HG03571 (cell line): Measurements from ENCODE around the gene TPSB2.
"Not testable (repeated sequence)": the region's sequence is repeated elsewhere in the genome, so short reads cannot be mapped to it uniquely, and the experiment has no call there.

Source experiments
- ATAC-seq: cut with Tn5 transposase; IDR thresholded peaks from one replicate; pipeline ENCODE4 v1.9.1; 2021; ENCODE audit not compliant: unreplicated experiment

Gene TPSB2

DNA sequence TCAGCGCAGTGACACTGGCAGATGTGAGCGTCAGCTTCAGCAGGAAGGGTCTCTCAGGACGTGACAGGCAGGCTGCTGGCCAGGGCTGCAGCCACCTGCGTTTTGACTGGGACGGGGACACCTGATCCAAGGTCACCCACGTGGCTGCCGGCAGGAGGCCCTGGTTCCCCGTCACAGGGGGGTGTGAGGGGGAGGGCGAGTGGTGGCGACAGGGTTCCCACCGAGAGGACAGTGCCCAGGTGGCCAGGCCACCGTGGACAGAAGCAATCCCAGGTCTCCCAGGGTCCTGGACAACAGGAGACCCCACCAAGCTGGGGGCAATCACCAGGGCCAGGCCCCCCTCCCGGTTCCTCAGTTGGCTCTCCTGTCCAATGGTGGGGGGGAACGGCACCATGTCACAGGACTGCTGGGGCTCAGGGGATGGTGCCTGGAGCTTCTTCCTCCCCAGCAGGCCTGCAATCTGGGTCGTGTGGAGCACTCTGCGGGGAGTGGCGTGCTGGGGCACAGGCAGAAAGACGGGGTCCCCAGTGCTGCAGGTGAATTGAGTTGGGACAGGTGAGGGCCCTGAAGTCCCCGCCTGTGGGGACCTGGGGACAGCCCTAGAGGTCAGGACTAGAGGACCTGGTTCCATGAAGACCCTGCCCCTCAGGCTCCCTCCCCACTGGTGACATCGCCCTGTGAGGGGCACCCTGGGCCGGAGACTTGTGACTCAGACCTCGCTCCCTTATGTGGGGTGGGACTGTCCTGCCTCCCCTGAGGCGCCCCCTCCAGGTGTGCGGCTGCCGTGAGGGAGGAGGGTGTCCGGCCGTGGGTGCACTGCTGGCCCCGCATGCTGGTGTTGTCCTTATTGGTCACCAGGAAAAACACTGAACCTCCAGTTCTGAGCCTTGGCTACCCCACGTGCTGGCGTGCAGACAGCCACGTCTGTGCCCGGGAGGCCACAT, 14.2 kb upstream of the TPSB2 start:
- not testable (repeated sequence) for ATAC-seq

DNA sequence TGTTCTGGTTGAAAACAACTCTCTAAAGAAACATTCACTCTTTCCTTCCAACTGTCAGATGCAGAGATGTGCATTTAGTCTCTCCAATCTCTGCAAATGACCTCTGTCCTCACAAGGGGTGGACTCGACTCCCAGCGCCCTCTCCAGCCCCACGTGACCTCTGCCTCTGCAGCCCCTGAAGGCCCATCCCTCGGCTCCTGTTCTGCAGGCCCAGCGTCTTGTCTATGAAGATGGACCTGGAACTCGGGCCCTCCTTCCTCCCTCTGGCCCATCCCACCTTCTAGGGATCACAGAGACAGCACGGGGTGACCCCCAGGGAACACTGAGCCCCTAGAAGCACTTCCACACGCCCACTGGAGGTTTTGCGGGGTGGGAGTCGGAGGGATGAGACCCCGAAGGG, 13.4 kb upstream of the TPSB2 start:
- not testable (repeated sequence) for ATAC-seq

DNA sequence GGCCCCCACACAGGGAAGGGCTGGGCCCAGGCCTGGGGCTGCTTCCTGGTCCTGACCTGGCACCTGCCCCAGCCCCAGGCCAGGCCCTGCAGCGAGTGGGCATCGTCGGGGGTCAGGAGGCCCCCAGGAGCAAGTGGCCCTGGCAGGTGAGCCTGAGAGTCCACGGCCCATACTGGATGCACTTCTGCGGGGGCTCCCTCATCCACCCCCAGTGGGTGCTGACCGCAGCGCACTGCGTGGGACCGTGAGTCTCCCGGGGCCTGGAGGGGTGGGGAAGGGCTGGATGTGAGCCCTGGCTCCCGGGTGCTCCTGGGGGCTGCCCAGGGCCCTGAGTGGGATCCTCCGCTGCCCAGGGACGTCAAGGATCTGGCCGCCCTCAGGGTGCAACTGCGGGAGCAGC, 11.1 kb upstream of the TPSB2 start:
- ATAC-seq: not testable (repeated sequence)

DNA sequence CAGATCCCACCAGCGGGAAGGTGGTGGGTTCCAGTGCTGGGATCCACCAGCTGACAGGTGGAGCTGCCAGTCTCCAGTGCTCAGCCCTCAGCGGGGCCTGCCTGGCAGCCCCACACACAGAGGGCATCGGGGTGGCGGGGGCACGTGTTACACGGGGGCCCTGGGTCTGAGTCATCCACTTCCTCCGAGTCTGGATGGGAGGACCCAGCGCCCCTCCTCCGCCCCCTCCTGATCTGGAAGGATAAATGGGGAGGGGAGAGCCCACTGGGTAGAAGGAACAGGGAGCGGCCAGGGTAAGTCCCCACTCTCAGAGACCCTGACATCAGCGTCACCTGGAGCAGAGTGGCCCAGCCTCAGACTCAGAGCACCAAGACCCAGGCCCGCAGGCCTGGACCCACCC, 10.5 kb upstream of the TPSB2 start, which contains the start of gene TPSAB1:
TSS of gene TPSAB1 (plus strand) at position 270 of the 400 bp plus-strand sequence. CDS start 234 bp downstream, outside the sequence.
- ATAC-seq: not testable (repeated sequence)

DNA sequence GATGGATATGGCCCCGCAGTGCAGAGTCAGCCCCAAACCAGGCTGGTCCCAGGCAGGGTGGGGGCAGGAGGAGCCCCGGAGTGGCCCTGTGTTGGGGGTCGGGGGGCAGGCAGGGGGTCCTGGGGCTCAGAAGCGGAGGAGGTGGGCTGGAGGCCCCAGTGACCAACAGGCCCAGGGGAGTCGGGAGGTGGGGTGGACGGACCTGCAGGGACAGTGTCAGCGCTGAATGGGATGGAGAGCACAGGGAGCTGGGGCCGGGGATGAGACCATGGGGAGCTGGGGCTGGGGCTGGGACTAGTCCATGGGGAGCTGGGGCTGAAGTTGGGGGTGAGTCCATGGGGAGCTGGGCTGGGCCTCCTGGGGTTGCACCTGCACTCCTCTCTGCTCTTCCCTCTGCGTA, 9.6 kb upstream of the TPSB2 start:
- not testable (repeated sequence) for ATAC-seq

DNA sequence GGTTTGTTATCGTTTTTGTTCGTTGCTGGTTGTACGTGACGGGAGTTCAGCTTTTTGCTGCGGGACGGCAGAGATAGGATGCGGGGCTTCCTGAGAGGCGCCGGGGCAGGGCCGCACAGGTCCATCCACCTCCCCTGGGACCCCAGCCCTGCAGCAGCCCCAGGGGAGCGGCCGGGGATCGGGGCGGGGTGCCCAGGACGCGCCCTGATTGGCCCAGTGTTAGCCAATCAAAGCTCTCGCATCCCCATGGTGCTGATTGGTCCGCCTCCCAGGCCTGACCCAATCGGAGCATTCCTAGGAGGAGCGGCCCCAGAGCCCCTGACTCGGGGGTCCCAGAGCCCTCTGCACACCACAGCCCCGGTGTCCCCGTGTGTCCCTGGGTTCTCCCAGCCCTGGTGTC, 8.9 kb upstream of the TPSB2 start:
- not testable (repeated sequence) for ATAC-seq

DNA sequence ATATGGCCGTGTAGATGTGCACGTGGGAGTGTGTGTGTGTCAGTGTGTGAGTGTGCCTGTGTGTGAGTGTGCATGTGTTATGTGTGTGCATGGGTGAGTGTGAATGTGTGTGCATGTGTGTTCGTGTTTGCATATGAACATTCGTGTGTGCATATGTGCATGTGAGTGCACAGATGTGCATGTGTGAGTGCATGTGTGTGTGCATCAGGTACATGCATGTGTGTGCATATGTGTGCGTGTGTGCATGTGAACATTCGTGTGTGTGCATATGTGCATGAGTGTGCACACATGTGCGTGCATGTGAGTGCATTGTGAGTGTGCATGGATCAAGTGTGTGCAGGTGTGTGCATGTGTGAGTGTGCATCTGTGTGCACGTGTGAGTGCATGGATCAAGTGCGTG, 8.0 kb upstream of the TPSB2 start:
- ATAC-seq: no peak

DNA sequence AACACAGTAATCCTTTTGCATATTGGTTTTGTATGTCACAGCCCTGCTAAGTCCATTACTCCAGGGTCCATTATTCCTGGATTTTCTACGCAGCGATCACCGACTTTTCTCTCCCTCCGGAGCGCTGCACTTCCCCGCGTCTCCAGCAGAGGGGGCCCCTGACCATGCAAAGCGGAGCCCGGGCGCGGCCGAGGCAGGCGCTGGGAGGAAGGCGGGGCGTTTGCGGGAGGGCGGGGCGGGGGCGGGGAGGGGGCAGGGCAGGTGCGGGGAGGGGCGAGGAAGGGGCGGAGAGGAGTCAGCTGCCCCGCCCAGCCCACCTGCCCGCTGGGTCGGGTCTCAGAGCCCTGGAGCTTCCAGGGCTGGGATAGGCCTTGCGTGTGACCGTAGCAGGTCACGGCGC, 6.7 kb upstream of the TPSB2 start:
- ATAC-seq: not testable (repeated sequence)

DNA sequence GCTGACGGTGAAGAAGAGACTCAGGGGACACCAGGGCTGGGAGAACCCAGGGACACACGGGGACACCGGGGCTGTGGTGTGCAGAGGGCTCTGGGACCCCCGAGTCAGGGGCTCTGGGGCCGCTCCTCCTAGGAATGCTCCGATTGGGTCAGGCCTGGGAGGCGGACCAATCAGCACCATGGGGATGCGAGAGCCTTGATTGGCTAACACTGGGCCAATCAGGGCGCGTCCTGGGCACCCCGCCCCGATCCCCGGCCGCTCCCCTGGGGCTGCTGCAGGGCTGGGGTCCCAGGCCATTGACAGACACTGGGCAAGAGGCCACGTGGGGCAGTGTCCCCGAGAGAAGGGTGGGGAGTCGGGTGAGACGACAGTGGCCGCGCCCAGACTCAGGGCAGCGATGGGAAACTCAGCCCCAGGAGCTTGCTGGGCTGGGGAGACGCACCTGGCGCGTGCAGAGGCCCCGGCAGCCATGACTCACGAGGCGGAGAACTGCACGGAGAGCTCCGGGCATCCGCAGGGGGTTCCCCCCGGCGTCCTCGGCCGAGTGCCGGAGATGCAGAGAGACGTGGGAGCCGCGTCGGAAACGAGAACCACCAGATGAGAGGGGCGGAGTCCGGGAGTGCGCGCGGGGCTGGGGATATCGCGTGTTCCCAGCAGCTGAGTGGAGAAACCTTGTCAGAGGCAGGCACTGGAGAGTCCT, 2.2 kb upstream of the TPSB2 start:
- not testable (repeated sequence) for ATAC-seq

DNA sequence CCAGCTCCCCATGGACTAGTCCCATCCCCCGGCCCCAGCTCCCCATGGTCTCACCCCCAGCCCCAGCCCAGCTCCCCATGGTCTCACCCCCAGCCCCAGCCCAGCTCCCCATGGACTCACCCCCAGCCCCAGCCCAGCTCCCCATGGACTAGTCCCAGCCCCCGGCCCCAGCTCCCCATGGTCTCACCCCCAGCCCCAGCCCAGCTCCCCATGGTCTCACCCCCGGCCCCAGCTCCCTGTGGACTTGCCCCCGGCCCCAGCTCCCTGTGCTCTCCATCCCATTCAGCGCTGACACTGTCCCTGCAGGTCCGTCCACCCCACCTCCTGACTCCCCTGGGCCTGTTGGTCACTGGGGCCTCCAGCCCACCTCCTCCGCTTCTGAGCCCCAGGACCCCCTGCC, 1.3 kb upstream of the TPSB2 start:
- ATAC-seq: not testable (repeated sequence)

DNA sequence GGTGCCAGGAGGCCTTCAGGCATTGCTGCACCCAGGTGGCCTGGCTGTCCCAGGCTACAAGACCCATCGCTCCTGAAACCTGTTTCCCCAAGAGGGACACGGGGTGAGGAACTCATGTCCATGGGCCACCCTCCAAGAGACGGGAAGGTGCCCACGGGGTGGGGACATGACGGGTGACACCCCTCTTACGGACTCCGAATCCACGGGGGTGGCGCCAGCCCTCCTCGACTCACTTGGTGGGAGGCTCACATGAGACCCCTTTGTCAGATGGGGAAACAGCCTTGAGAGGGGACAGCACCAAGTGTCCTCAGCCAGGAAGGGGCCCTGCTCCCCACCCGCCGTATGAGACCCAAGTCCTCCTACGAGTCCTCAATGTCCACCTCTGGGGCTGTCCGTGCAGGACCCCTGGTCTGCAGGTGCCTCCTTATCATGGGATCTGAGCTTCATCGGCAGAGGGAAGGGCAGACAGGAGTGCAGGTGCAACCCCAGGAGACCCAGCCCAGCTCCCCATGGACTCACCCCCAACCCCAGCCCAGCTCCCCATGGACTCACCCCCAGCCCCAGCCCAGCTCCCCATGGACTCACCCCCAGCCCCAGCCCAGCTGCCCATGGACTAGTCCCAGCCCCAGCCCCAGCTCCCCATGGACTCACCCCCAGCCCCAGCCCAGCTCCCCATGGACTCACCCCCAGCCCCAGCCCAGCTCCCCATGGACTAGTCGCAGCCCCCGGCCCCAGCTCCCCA, 658 bp upstream of the TPSB2 start:
- ATAC-seq: not testable (repeated sequence)

DNA sequence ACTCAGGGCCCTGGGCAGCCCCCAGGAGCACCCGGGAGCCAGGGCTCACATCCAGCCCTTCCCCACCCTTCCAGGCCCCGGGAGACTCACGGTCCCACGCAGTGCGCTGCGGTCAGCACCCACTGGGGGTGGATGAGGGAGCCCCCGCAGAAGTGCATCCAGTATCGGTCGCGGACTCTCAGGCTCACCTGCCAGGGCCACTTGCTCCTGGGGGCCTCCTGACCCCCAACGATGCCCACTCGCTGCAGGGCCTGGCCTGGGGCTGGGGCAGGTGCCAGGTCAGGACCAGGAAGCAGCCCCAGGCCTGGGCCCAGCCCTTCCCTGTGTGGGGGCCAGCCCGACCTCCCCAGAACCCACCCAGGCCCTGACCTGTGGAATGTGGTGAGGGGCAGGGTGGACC, 508 bp downstream of the TPSB2 start:
- ATAC-seq: not testable (repeated sequence)

DNA sequence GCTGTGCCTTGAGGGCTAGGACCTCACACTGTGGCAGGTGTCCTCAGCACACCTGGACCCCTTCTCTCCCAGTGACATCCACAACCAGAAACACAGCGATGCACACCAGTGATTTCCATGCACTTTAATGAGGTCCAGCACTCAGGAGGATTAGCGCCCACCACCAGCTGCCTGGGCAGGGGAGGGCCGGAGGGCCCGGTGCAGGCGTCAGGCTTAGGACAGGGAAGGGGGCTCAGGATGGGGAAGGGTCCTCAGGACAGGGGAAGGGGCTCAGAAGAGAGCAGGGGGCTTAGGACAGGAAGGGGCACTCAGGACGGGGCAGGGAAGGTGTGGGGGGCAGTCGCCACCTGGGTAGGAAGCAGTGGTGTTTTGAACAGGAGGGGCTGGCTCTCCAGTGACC, 1.8 kb downstream of the TPSB2 start:
- ATAC-seq: not testable (repeated sequence)

DNA sequence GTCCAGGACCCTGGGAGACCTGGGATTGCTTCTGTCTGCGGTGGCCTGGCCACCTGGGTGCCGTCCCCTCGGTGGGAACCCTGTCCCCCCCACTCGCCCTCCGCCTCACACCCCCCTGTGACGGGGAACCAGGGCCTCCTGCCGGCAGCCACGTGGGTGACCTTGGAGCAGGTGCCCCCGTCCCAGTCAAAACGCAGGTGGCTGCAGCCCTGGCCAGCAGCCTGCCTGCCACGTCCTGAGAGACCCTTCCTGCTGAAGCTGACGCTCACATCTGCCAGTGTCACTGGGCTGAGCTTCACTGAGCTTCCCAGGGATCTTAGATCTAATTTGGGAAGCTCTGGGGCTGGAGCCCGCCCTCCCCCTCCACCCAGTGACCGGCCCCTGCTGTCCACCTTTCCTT, 3.3 kb downstream of the TPSB2 start:
- not testable (repeated sequence) for ATAC-seq

DNA sequence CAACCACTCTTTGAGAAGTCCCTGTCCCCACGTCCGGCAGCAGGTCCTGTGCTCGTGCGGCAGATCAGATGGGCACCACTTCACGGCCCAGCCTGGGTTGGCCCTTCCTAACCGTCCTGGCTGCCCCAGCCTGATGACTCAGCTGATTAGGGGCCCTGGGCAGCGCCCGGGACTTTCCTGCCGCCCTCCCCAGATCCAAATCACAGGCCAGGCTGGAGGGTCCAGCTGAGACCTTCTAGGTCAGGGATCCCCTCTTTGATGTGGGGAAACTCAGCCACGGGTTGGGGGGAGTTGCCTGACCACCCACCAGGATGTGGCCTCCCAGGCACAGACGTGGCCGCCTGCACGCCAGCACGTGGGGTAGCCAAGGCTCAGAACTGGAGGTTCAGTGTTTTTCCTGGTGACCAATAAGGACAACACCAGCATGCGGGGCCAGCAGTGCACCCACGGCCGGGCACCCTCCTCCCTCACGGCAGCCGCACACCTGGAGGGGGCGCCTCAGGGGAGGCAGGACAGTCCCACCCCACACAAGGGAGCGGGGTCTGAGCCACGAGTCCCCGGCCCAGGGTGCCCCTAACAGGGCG, 4.2 kb downstream of the TPSB2 start:
- not testable (repeated sequence) for ATAC-seq

DNA sequence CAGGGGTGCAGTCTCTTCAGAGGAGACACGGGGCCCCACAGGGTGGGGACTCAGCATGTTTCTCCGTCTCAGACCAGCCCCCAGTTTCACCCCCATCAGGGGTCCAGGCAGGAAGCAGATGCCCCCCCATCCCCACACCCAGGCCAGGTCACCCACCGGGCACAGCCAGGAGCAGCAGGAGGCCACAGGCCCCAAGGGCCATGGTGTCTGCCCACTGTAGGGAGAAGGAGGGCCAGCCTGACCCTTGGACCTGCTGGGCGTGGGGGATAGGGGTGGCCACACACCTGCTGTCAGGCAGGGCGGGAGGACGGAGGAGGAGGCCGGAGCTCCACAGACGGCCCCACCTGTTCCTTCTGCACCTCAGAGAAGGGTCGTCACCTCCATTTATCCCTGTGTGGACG, 4.9 kb downstream of the TPSB2 start, which contains the start of gene TPSG1:
TSS of gene TPSG1 (minus strand) at position 218 of the 401 bp plus-strand sequence. CDS start at position 202, 16 bp downstream.
- ATAC-seq: no peak

DNA sequence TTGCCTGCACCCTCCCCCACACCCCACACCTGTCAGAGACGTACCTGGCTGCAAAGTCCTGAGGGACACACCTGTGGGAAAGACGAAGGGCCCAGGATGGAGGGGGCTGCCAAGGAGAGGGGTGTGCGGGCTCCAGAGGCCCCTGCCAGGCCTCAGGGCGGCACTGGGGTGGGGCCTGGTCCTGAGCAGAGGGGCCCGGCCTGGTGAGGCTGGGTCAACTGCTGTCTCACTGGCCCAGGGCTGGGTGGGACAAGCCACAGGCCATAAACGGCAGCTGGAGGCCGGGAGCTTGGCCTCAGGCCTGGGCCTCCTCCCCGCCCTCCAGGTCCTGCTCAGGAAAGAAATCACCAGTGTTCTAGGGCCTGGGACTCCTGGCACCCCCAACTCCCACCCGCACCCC, 5.4 kb downstream of the TPSB2 start:
- ATAC-seq: no peak

DNA sequence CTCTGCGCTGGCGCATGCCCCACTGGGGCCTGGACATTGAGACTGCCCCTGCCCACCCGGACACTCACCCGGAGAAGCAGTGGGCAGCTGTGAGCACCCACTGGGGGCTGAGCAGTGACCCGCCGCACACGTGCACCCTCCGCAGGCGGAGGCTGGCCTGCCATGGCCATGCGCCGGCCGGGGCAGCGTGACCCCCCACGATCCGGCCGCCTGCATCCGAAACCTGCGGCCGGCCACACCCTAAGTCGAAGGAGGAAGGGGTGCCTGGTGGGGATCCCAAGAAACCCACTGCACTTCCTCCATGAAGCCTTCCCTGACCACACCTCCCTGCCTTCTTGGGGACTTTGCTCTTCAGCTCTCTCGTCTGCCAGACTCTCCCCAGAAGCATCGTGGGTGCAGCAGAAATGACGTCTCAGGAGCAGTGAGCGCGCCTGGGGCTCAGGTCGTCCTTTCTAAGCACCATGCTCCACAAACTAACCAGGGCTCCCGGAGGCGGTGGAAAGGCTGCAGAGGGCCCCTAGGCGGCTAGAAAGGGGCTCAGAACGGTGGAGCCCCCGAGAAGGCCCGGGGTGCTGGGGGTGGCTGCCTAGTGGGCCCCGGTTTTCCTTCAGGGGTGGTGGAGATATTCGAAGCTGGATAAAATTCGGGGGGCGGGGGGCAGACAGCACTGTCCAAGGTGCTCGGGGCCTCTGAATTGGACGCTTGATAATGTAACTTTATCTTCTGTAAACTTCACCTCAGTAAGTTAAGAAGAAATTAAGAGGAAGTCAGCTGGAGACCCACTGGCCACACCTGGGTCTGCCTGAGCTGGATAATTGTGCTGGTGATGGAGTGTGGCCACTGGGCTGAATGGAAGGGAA, 6.4 kb downstream of the TPSB2 start:
- ATAC-seq: no peak

DNA sequence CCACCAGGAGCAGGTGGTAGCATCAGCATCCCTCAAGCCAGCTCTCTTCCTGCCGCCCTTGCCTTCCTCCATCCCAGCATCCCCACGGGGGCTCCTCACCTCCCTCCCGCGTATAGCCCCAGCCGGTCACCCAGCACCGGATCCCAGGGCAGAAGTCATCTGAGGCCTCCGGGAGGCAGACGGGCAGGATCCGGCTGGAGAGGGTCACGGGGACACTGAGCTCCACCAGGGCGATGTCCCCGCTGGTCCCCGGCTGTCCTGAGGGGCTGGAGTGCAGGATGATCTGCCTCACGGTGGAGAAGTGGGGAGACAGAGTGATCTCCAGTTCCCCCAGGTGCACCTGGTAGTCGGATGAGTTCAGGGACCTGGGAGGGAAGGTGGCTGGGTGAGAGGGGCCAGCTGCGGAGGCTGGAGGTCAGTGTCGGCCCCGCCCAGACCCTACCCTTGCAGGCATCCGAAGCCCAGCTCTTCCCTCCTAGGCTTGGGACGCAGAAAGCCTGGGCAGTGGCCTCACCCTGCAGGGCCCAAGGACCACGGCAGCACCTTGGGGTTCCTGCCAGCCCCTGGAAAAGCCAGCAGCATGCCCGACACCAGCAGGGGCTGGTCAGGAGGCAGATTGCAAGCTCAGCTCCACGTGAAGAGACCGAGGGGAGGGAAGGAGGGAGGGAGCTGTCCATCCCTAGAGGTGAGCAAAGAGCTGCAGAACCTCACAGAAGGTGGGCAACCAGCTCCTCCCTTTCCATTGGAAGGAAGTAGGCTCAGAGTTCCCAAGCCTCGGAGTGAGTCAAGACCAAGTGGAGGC, 7.2 kb downstream of the TPSB2 start:
- ATAC-seq: no peak
